HepG2 (cell line): Measurements from ENCODE around the gene GRM2. TPM values are rescaled to one million over a fixed set of nuclear protein-coding genes. Genes with fewer than 3 reads are reported as not detected.

ENCODE experiments used
- CC2D1A ChIP-seq: sonication (generic); formaldehyde crosslinking; IDR thresholded peaks from 2 replicates; pipeline ENCODE4 v1.8.1; 2023; ENCODE audit warnings: mild to moderate bottlenecking, missing genetic modification reagents
- FOXA3 ChIP-seq: IDR thresholded peaks from 2 replicates; pipeline ENCODE4 v1.6.1; 2016; ENCODE audit warnings: missing genetic modification reagents, missing compliant biosample characterization
- HDAC6 ChIP-seq: fragments of 200-600 bp; sonication (generic); IDR thresholded peaks from 2 replicates; pipeline ENCODE4 v1.7.0; 2017; ENCODE audit warnings: mild to moderate bottlenecking, antibody characterized with exemption, low read length, low read depth
- MAFF ChIP-seq: IDR thresholded peaks from 2 replicates; pipeline ENCODE4 v1.6.1; 2011; ENCODE audit warnings: low read depth, low read length, improper control_type of control experiment
- MED13 ChIP-seq: sonication (generic); formaldehyde crosslinking; IDR thresholded peaks from 2 replicates; pipeline ENCODE4 v1.5.0; 2020; ENCODE audit warnings: missing genetic modification reagents
- MIXL1 ChIP-seq: IDR thresholded peaks from 2 replicates; pipeline ENCODE4 v1.6.1; 2016
- MXD4 ChIP-seq: IDR thresholded peaks from 2 replicates; pipeline ENCODE4 v1.6.1; 2016; ENCODE audit warnings: mild to moderate bottlenecking, missing biosample characterization, missing genetic modification reagents
- NCOA5 ChIP-seq: sonication (generic); formaldehyde crosslinking; IDR thresholded peaks from 2 replicates; pipeline ENCODE4 v1.4.0; 2020; ENCODE audit warnings: missing genetic modification reagents
- NFAT5 ChIP-seq: sonication (generic); formaldehyde crosslinking; IDR thresholded peaks from 2 replicates; pipeline ENCODE4 v1.4.0; 2020; ENCODE audit warnings: missing genetic modification reagents
- RARG ChIP-seq: sonication (generic); formaldehyde crosslinking; IDR thresholded peaks from 2 replicates; pipeline ENCODE4 v1.4.0; 2020; ENCODE audit warnings: low read depth, mild to moderate bottlenecking, missing genetic modification reagents
- RXRB ChIP-seq: IDR thresholded peaks from 2 replicates; pipeline ENCODE4 v1.6.1; 2016; ENCODE audit warnings: borderline replicate concordance, missing genetic modification reagents, missing compliant biosample characterization
- SAP130 ChIP-seq: IDR thresholded peaks from 2 replicates; pipeline ENCODE4 v1.6.1; 2016; ENCODE audit warnings: low read depth
- STAG1 ChIP-seq: sonication (generic); formaldehyde crosslinking; IDR thresholded peaks from 2 replicates; pipeline ENCODE4 v1.4.0; 2020; ENCODE audit warnings: missing genetic modification reagents
- ZMAT3 ChIP-seq: sonication (generic); formaldehyde crosslinking; conservative IDR thresholded peaks from 2 replicates; pipeline ENCODE4 v1.7.0; 2021; ENCODE audit warnings: missing genetic modification reagents
- ZNF546 ChIP-seq: sonication (generic); formaldehyde crosslinking; conservative IDR thresholded peaks from 2 replicates; pipeline ENCODE4 v1.8.1; 2023; ENCODE audit warnings: mild to moderate bottlenecking, missing genetic modification reagents
- ZNF747 ChIP-seq: sonication (generic); formaldehyde crosslinking; IDR thresholded peaks from 2 replicates; pipeline ENCODE4 v1.8.1; 2023; ENCODE audit warnings: missing genetic modification reagents, mild to moderate bottlenecking, borderline replicate concordance
- polyA plus RNA-seq, 8 experiments: library from polyadenylated mRNA; depleted of rRNA in 3 of 8; stranded (reverse) in 7 of 8; unstranded in 1 of 8; fragments of >200 nt; fragmentation: Illumina TruSeq in 4 of 8; extraction: Trizol in 4 of 8; gene quantifications; 2 replicates each; pipeline versions ENCODE4 v1.2.1 to v1.2.3, GENCODE V29; 2011 to 2016; ENCODE audit warnings: low read depth in 4 of 8, missing spikeins in 1 of 8, mixed read lengths in 1 of 8; ENCODE audit not compliant: insufficient read depth in 1 of 8
- total RNA-seq, 5 experiments: library from RNA; depleted of rRNA; stranded (reverse); fragments of >200 nt; fragmentation: Illumina TruSeq; extraction: Trizol; gene quantifications; 2 replicates each; pipeline ENCODE4 v1.2.3, GENCODE V29; 2016; ENCODE audit warnings: low read depth in 1 of 5
- TF ChIP-seq, protein P1 (sequence below): sonication (generic); formaldehyde crosslinking; IDR thresholded peaks from one replicate; pipeline ENCODE4 v1.5.1; 2020; ENCODE audit warnings: mild to moderate bottlenecking, missing genetic modification reagents; ENCODE audit errors: not compliant biosample characterization

The GRM2 gene
- total and polyA plus RNA-seq, 2 of the 13 experiments (the other 11 are each of a cell fraction or from before 2014, with no cell fraction given), result 0.04 to 0.07 TPM

DNA sequence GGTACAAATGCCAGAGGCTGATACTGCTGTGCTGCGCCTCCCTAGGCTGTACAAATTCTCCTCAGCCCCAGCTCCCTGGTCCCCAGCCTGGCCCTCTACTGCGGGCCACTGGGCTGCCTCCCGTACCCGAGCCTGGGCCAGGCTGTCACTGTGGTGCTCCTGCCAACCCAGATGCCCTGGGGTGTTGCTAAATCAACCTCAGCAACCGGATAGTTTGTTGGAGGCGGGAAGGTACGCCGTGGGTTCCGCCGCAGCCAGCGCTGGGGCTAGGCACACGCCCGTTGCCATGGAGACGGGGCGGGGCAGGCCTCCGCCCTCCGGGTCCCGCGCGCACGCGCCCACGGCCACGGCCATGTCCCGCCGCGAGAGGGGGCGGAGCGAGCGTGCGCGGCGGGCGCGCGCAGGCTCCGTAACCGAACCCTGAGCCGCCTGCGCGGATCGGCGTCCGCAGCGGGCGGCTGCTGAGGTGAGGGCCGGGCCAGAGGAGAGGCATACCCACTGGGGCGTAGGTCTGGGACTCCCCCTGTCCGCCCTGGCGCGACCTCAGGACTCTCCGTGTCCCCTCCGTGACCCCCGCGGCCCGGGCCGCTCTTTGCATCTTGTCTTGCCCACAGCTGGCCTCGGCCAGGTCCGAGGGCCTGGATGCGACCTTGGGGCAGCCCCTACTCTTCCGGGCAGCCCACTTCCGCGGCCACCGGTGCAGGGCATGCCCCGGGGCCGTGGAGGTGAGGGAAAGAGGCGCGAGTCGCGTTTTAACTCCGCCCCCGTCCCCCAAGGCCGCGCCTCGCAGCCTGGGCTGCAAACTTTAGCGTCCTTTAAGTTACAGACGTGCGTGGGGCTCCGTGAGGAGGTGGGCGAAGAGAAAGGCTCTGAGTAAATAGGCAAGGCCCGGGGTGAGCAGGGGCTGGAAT, 35.8 kb upstream of the GRM2 start, which contains the start of gene TEX264 (continued):
- TF ChIP-seq NCOA5 (CRISPR knock-in tag) (no peak), MED13 (CRISPR knock-in tag) (peak; percentile 39; the same call in 1 of the 2 replicates), RARG (CRISPR knock-in tag) (no peak), RXRB (CRISPR knock-in tag) (no peak; the same call in 1 of the 2 replicates), HDAC6 (no peak), STAG1 (CRISPR knock-in tag) (no peak), ZNF546 (no peak), CC2D1A (CRISPR knock-in tag) (no peak), ZNF747 (no peak), ZMAT3 (CRISPR knock-in tag) (no peak), NFAT5 (CRISPR knock-in tag) (no peak; the same call in 1 of the 2 replicates), FOXA3 (CRISPR knock-in tag) (no peak), MIXL1 (CRISPR knock-in tag) (no peak), SAP130 (no peak; the same call in none of the 2 replicates), MAFF (no peak), MXD4 (CRISPR knock-in tag) (no peak; the same call in none of the 2 replicates)
- TF ChIP-seq, protein P1, sequence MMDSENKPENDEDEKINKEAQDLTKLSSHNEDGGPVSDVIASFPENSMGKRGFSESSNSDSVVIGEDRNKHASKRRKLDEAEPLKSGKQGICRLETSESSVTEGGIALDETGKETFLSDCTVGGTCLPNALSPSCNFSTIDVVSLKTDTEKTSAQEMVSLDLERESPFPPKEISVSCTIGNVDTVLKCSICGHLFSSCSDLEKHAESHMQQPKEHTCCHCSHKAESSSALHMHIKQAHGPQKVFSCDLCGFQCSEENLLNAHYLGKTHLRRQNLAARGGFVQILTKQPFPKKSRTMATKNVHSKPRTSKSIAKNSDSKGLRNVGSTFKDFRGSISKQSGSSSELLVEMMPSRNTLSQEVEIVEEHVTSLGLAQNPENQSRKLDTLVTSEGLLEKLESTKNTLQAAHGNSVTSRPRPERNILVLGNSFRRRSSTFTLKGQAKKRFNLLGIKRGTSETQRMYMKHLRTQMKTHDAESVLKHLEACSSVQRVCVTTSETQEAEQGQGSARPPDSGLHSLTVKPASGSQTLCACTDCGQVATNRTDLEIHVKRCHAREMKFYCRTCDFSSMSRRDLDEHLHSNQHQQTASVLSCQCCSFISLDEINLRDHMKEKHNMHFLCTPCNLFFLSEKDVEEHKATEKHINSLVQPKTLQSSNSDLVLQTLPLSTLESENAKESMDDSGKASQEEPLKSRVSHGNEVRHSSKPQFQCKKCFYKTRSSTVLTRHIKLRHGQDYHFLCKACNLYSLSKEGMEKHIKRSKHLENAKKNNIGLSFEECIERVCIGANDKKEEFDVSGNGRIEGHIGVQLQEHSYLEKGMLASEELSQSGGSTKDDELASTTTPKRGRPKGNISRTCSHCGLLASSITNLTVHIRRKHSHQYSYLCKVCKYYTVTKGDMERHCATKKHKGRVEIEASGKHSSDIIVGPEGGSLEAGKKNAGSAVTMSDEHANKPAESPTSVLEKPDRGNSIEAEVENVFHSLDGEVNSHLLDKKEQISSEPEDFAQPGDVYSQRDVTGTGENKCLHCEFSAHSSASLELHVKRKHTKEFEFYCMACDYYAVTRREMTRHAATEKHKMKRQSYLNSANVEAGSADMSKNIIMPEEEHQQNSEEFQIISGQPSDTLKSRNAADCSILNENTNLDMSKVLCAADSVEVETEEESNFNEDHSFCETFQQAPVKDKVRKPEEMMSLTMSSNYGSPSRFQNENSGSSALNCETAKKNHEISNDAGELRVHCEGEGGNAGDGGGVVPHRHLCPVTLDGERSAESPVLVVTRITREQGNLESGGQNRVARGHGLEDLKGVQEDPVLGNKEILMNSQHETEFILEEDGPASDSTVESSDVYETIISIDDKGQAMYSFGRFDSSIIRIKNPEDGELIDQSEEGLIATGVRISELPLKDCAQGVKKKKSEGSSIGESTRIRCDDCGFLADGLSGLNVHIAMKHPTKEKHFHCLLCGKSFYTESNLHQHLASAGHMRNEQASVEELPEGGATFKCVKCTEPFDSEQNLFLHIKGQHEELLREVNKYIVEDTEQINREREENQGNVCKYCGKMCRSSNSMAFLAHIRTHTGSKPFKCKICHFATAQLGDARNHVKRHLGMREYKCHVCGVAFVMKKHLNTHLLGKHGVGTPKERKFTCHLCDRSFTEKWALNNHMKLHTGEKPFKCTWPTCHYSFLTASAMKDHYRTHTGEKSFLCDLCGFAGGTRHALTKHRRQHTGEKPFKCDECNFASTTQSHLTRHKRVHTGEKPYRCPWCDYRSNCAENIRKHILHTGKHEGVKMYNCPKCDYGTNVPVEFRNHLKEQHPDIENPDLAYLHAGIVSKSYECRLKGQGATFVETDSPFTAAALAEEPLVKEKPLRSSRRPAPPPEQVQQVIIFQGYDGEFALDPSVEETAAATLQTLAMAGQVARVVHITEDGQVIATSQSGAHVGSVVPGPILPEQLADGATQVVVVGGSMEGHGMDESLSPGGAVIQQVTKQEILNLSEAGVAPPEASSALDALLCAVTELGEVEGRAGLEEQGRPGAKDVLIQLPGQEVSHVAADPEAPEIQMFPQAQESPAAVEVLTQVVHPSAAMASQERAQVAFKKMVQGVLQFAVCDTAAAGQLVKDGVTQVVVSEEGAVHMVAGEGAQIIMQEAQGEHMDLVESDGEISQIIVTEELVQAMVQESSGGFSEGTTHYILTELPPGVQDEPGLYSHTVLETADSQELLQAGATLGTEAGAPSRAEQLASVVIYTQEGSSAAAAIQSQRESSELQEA (CRISPR knock-in tag), result no peak
